NCI-H146 treated with DMSO at 0.1 percent for 48 hours (cell line): ENCODE data around the gene KRT15.

Experiments
- DNase-seq: peaks from one replicate; lab custom pipeline; 2025; ENCODE audit not compliant: unreplicated experiment; lab: John Stamatoyannopoulos, UW

Gene KRT15

GRCh38 chr17:41518789-41519449, at the start of gene KRT15:
Gene KRT15 (minus strand): TSS chr17:41518890. CDS start chr17:41518827, 63 bp downstream.
- peak; percentile 65 for DNase-seq

GRCh38 chr17:41567317-41567716, 48.6 kb upstream of the KRT15 start:
- DNase-seq: no peak

DNA sequence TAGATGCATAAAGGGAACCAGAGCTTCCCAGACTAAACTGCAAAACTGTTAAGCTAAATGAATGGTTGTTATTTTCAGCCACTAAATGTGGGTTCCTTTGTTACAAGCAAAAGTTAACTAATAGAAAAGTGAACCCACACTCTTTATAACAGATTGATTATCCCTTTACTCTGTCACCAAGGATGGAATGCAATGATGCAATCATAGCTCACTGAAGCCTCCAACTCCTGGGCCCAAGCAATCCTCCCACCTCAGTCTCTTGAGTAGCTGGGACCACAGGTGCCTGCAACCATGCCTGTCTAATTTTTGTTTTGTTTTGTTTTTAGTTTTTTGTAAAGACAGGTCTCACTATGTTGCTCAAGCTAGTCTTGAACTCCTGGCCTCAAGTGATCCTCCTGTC, 46.6 kb upstream of the KRT15 start:
- no peak for DNase-seq

DNA sequence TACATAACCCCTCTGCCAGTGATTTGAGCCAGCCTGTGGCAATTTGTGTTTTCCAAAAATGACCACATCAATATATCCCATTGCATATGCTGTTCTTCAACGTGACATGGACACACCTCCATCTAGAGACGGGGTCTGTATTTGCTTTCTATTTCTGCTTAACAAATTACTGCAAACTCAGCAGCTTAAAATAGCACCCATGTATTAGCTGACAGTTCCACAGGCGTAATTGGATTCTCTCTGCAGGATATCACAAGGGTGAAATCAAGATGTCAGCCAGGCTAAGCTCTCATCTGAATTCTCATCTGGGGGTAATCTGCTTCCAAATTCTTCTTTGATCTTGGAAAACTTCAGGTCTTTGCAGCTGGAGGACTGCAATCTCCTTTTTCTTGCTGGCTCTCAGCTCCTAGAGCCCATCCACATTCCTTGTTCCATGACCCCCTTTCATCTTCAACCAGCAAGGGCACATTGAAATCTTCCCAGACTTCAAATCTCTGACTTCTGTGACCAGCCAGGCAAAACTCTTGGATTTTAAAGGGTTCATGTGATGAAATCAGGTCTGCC, 45.0 kb upstream of the KRT15 start:
- peak; percentile 4 for DNase-seq

GRCh38 chr17:41561554-41561953, 42.9 kb upstream of the KRT15 start:
- no peak for DNase-seq

- DNase-seq: no peak
These were observed 40.9 kb upstream of the KRT15 start for GRCh38 chr17:41559548-41559947.

GRCh38 chr17:41556931-41557330, 38.2 kb upstream of the KRT15 start:
- no peak for DNase-seq

DNA sequence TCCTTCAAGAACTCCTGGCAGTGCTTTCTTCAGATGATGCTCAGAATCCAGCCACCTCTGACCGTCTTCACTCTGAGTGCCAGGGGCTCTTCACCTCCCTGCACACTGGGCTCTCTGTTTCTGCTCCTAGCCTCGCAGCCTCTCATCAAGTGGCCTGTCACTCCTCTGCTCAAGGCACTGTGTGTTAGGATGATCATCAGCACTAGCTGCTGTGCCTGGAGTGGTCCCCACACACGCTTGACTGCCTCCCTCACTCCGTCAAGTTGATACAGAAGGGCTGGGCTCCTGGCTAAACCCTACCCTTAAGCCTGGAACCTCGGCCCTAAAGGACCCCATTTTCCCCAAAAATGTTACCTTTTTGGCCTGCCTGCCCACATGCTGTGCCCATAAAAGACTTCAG, 37.6 kb upstream of the KRT15 start:
- no peak for DNase-seq

GRCh38 chr17:41555105-41555887, 36.6 kb upstream of the KRT15 start:
- no peak for DNase-seq

- no peak for DNase-seq
These were observed 35.4 kb upstream of the KRT15 start for GRCh38 chr17:41553987-41554680.

- DNase-seq: no peak
These were observed 34.5 kb upstream of the KRT15 start for GRCh38 chr17:41553176-41553575.

DNA sequence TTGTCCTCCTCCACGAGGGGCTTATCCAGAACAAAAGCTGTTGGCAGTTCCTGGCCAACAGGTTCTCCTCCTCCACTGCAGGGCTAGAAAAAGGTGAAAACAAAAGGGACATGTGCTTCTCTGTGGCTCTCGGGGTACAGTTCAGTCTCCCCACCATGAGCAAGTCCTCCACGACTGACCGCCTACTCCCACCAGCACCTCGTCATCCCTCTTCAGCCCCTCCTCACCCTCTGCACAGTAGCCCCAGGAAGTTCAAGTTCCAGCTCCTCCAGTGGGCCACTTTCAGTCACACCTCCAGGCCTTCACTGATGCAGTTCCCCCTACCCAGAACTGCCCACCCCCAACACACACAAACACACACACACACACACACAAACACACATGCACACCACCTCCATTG, 33.8 kb upstream of the KRT15 start:
- DNase-seq: no peak

- no peak for DNase-seq
These were observed 32.7 kb upstream of the KRT15 start for GRCh38 chr17:41551365-41551764.

GRCh38 chr17:41549596-41550039, 30.9 kb upstream of the KRT15 start:
- DNase-seq: no peak

DNA sequence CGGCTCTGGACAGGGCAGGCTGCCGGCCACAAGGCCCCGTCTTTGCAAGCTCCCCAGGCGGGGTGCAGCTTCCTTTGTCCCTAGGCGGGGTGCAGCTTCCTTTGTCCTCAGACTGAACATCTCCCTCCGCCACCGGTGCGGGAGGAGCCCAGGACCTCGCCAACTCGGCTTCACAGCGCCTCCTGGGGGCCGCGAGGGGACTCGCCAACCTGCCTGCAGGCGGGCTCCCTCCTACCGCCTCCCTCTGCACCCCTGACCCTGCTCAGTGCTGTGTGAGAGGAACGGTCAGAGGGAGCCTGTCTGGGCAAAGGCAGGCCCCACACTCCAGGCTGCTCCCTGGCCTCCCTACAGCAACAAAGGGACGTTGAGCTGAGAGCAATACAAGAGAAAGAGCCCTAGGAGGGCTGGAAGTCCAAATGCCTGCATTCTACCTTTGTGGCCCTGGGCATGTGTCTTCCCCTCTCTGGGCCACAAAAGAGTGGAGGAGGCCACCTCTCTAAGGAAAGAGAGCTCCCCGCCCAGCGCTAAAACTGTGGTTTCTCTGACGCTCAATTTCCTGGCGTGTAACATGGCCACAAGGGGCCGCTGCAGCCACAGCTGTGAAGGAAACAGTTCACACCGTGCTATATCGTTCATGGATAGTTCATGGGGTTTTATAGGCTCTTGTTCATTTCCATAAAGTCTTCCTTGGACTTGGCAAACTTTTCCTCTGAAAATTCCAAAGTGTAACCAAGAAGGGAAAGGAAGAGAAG, 30.3 kb upstream of the KRT15 start:
- peak; percentile 60 for DNase-seq

GRCh38 chr17:41547921-41548843, 29.5 kb upstream of the KRT15 start:
- no peak for DNase-seq

DNA sequence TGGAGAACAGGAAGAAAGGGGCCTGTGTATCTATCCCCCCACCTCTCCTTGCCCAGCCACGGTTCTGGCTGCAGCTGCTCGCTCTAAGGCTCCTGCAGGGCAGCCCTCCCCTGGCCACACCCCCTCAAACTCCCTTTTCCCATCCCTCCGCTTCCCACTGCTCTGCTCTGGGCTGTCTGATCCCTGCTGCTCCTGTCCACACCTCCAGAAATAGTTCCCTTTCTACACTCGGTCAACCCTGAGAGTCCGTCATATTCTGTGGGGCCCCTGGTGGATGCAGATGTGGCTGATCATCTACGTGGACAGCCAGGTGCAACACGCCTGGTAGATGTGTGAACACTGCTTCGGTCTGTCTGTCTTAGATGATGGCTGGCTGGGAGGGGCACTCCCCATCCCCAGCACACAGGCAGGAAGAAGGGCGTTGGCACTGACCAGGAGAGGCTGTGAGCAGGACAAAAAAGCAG, 28.7 kb upstream of the KRT15 start:
- peak; percentile 11 for DNase-seq

- DNase-seq: no peak
These were observed 28.1 kb upstream of the KRT15 start for GRCh38 chr17:41546819-41547218.

DNA sequence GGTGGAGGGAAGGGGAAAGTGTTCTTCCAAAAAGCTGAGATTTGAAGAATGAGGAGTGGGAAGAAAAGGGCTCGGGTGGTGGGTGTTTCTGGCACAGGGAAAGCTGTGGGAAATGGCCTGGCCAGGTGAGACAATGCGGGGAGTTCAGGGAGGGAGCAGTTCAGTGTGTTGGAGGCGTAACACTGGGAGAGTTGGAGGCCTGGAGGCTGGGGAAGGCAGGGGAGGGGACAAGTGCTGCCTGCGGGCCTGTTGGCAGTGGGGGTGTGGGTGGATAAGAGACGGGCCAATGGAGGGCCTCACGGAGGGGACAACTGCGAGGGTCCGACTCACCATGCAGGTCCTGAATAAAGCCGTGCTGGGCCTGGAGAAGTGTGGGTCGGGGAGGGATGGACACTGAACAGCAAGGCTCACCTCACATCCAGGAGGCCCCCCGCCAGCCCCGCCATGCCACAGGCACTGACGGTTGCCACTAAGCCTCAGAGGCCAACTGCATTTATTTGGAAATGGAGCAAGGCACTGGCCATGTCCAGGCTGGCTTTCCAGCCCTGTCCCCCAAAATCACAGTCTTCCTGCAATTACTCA, 27.2 kb upstream of the KRT15 start:
- no peak for DNase-seq
